A549 (cell line): Measurements from ENCODE around the gene STK35. TPM values are rescaled to one million over a fixed set of nuclear protein-coding genes. Genes with fewer than 3 reads are reported as not detected.

Source experiments
- ATAC-seq, 2 experiments: fragments of 200-7000 bp in 1 of 2; fragments of >200 bp in 1 of 2; cut with Nextera tagmentation in 1 of 2; cut with Tn5 transposase in 1 of 2; 3 replicates each; pipeline versions ENCODE4 v1.8.0 to v1.9.1; 2018 to 2020; ENCODE audit warnings: mild to moderate bottlenecking in 1 of 2, moderate library complexity in 1 of 2
- CTCF ChIA-PET: fragments of 300-600 bp; sonication (Branson Sonifier 250); formaldehyde crosslinking; extraction: SDS; loops from one replicate; lab custom pipeline; 2021; ENCODE audit warnings: antibody characterized with exemption, inconsistent platforms; lab: Yijun Ruan, JAX
- POLR2A ChIA-PET: fragments of 350-600 bp; formaldehyde crosslinking; extraction: SDS; loops from one replicate; lab custom pipeline; 2021; ENCODE audit warnings: antibody characterized with exemption, inconsistent platforms; lab: Yijun Ruan, JAX
- DNase-seq, 2 experiments: peaks; one replicate each; pipeline versions ENCODE4 v3.0.0 to v3.0.0-alpha.2; 2011 to 2016; ENCODE audit warnings: low read depth in 1 of 2, low spot score in 1 of 2
- FAIRE-seq: peaks from 2 replicates; lab custom pipeline; 2011; peaks lifted over from hg19 to GRCh38; lab: Jason Lieb, UNC
- H3K27ac ChIP-seq, 2 experiments: fragments of >200 bp; sonication (Bioruptor Twin); formaldehyde crosslinking; 3 replicates each; pipeline ENCODE4 v1.5.1; 2016 to 2017
- H3K4me1 ChIP-seq: fragments of >200 bp; sonication (Bioruptor Twin); formaldehyde crosslinking; 3 replicates; pipeline ENCODE4 v1.6.1; 2016
- H3K4me2 ChIP-seq: fragments of >200 bp; sonication (Bioruptor Twin); formaldehyde crosslinking; 3 replicates; pipeline ENCODE4 v1.6.1; 2016
- H3K4me3 ChIP-seq: fragments of >200 bp; sonication (Bioruptor Twin); formaldehyde crosslinking; 3 replicates; pipeline ENCODE4 v1.5.1; 2016
- H3K9me3 ChIP-seq: fragments of >200 bp; sonication (Bioruptor Twin); formaldehyde crosslinking; 3 replicates; pipeline ENCODE4 v1.6.1; 2016
- BHLHE40 ChIP-seq: IDR thresholded peaks from 2 replicates; pipeline ENCODE4 v1.6.1; 2012; ENCODE audit warnings: low read depth, low read length, inconsistent platforms
- CBX8 ChIP-seq: fragments of 200-600 bp; sonication (generic); IDR thresholded peaks from 2 replicates; pipeline ENCODE4 v1.6.1; 2016
- CHD2 ChIP-seq: fragments of 150-350 bp; IDR thresholded peaks from 2 replicates; pipeline ENCODE4 v1.6.1; 2014; ENCODE audit warnings: low read length; ENCODE audit not compliant: partially characterized antibody
- E2F6 ChIP-seq: IDR thresholded peaks from 2 replicates; pipeline ENCODE4 v1.6.1; 2012; ENCODE audit warnings: low read depth, borderline replicate concordance
- EHF ChIP-seq: fragments of 250-450 bp; sonication (Bioruptor Pico); IDR thresholded peaks from 2 replicates; pipeline ENCODE4 v1.5.0; 2020; ENCODE audit warnings: mild to moderate bottlenecking
- EP300 ChIP-seq, 2 experiments: fragments of >200 bp; sonication (Bioruptor Twin); formaldehyde crosslinking; IDR thresholded peaks; 2 replicates in 1 of 2; 3 replicates in 1 of 2; pipeline ENCODE4 v1.6.1; 2016 to 2017
- GATA3 ChIP-seq: IDR thresholded peaks from 2 replicates; pipeline ENCODE4 v1.6.1; 2012; ENCODE audit warnings: borderline replicate concordance
- HDAC2 ChIP-seq: fragments of 200-600 bp; sonication (generic); IDR thresholded peaks from 2 replicates; pipeline ENCODE4 v1.6.1; 2016
- HEYL ChIP-seq: fragments of 250-450 bp; sonication (Bioruptor Pico); IDR thresholded peaks from 2 replicates; pipeline ENCODE4 v1.8.0; 2021; ENCODE audit warnings: mild to moderate bottlenecking, moderate library complexity
- HOXB13 ChIP-seq: fragments of 250-450 bp; sonication (Bioruptor Pico); IDR thresholded peaks from 2 replicates; pipeline ENCODE4 v1.5.0; 2020; ENCODE audit warnings: low read depth, mild to moderate bottlenecking, moderate library complexity
- HOXB5 ChIP-seq: fragments of 250-450 bp; sonication (Bioruptor Pico); IDR thresholded peaks from 2 replicates; pipeline ENCODE4 v1.5.0; 2020; ENCODE audit warnings: mild to moderate bottlenecking, moderate library complexity
- JUN ChIP-seq, 2 experiments: fragments of >200 bp; sonication (Bioruptor Twin); formaldehyde crosslinking; IDR thresholded peaks; 2 replicates in 1 of 2; 3 replicates in 1 of 2; pipeline ENCODE4 v1.6.1; 2016 to 2017
- KDM1A ChIP-seq: fragments of 200-600 bp; sonication (generic); IDR thresholded peaks from 2 replicates; pipeline ENCODE4 v1.6.1; 2016; ENCODE audit warnings: low read depth, mild to moderate bottlenecking
- KDM5A ChIP-seq: fragments of 200-600 bp; sonication (generic); IDR thresholded peaks from 2 replicates; pipeline ENCODE4 v1.6.1; 2016; ENCODE audit warnings: antibody characterized with exemption, mild to moderate bottlenecking
- MAFK ChIP-seq: fragments of 450-650 bp; IDR thresholded peaks from 2 replicates; pipeline ENCODE4 v1.6.1; 2014; ENCODE audit not compliant: partially characterized antibody
- MYC ChIP-seq: IDR thresholded peaks from 2 replicates; pipeline ENCODE4 v1.6.1; 2012; ENCODE audit warnings: mild to moderate bottlenecking, inconsistent platforms, low read length, improper control_type of control experiment, borderline replicate concordance
- NFE2L2 ChIP-seq: fragments of 150-350 bp; conservative IDR thresholded peaks from 2 replicates; pipeline ENCODE4 v1.6.1; 2014; ENCODE audit warnings: low read length
- NPAS2 ChIP-seq: fragments of 250-450 bp; sonication (Bioruptor Pico); IDR thresholded peaks from 2 replicates; pipeline ENCODE4 v1.8.0; 2022; ENCODE audit warnings: mild to moderate bottlenecking, moderate library complexity, borderline replicate concordance
- NR3C1 ChIP-seq: fragments of >200 bp; sonication (Bioruptor Twin); formaldehyde crosslinking; IDR thresholded peaks from 3 replicates; pipeline ENCODE4 v1.6.1; 2017
- POLR2A ChIP-seq: IDR thresholded peaks from 2 replicates; pipeline ENCODE4 v1.6.1; 2012; ENCODE audit warnings: mild to moderate bottlenecking, low read length
- RCOR1 ChIP-seq: fragments of 150-350 bp; IDR thresholded peaks from 2 replicates; pipeline ENCODE4 v1.6.1; 2014; ENCODE audit warnings: antibody characterized with exemption, low read length, low read depth
- RNF2 ChIP-seq: fragments of 200-600 bp; sonication (generic); IDR thresholded peaks from 2 replicates; pipeline ENCODE4 v1.6.1; 2016; ENCODE audit warnings: low read depth, mild to moderate bottlenecking, antibody characterized with exemption, moderate library complexity, borderline replicate concordance
- ZFP36 ChIP-seq: fragments of 450-650 bp; IDR thresholded peaks from 2 replicates; pipeline ENCODE4 v1.6.1; 2014; ENCODE audit warnings: borderline replicate concordance; ENCODE audit not compliant: partially characterized antibody
- ZNF302 ChIP-seq: fragments of 250-450 bp; sonication (Bioruptor Pico); IDR thresholded peaks from 2 replicates; pipeline ENCODE4 v1.9.0; 2021; ENCODE audit warnings: inconsistent platforms, mild to moderate bottlenecking, moderate library complexity
- WGBS: methylation state at CpG from one replicate; pipeline ENCODE4 v1.1.6; 2017; ENCODE audit errors: missing lambda C conversion rate; 5-methylcytosine and 5-hydroxymethylcytosine counted together
- polyA plus RNA-seq, 4 experiments: library from polyadenylated mRNA; depleted of rRNA in 3 of 4; stranded (reverse); fragments of >200 nt; fragmentation: RNase III in 1 of 4; extraction: RNeasy Plus Mini Kit Qiagen cat#74134 plus additional on column Dnase treatment in 1 of 4; gene quantifications; 2 replicates in 3 of 4; 3 replicates in 1 of 4; pipeline ENCODE4 v1.2.3, GENCODE V29; 2011 to 2017
- TF ChIP-seq, protein P1 (sequence below): IDR thresholded peaks from 2 replicates; pipeline ENCODE4 v1.6.1; 2012
- TF ChIP-seq, protein P2 (sequence below): fragments of 200-600 bp; sonication (generic); IDR thresholded peaks from 2 replicates; pipeline ENCODE4 v1.6.1; 2016; ENCODE audit warnings: antibody characterized with exemption, mild to moderate bottlenecking, moderate library complexity
- TF ChIP-seq, protein P3 (sequence below): fragments of 250-450 bp; sonication (Bioruptor Pico); IDR thresholded peaks from 2 replicates; pipeline ENCODE4 v1.5.0; 2020; ENCODE audit warnings: low read depth, mild to moderate bottlenecking, moderate library complexity
- TF ChIP-seq, protein P4 (sequence below): fragments of >200 bp; sonication (Bioruptor Twin); formaldehyde crosslinking; IDR thresholded peaks from 2 replicates; pipeline ENCODE4 v1.6.1; 2016
- TF ChIP-seq, protein P5 (sequence below): fragments of 150-350 bp; IDR thresholded peaks from 2 replicates; pipeline ENCODE4 v1.6.1; 2014; ENCODE audit warnings: low read depth, mild to moderate bottlenecking, low read length

STK35 gene
- polyA plus RNA-seq, 2 of the 4 experiments (the other 2 are of a cell fraction) = 9.0 to 10.0 TPM

GRCh38 chr20:2152317-2152716 is 50.7 kb downstream of the STK35 start:
- Histone ChIP-seq H3K4me3 (no peak overlapping the region), H3K4me1 (peaks cover 12% of the 10 kb centered on the region; the same call in 1 of the 3 replicates)
- DNase-seq = no peak
- POLR2A ChIA-PET = no interaction called here
- TF ChIP-seq, protein P1, sequence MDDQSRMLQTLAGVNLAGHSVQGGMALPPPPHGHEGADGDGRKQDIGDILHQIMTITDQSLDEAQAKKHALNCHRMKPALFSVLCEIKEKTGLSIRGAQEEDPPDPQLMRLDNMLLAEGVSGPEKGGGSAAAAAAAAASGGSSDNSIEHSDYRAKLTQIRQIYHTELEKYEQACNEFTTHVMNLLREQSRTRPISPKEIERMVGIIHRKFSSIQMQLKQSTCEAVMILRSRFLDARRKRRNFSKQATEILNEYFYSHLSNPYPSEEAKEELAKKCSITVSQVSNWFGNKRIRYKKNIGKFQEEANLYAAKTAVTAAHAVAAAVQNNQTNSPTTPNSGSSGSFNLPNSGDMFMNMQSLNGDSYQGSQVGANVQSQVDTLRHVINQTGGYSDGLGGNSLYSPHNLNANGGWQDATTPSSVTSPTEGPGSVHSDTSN = no peak
- TF ChIP-seq BHLHE40 (no peak), KDM1A (no peak), HDAC2 (no peak), MAFK (no peak), ZFP36 (no peak), NFE2L2 (no peak)
- TF ChIP-seq, protein P2, sequence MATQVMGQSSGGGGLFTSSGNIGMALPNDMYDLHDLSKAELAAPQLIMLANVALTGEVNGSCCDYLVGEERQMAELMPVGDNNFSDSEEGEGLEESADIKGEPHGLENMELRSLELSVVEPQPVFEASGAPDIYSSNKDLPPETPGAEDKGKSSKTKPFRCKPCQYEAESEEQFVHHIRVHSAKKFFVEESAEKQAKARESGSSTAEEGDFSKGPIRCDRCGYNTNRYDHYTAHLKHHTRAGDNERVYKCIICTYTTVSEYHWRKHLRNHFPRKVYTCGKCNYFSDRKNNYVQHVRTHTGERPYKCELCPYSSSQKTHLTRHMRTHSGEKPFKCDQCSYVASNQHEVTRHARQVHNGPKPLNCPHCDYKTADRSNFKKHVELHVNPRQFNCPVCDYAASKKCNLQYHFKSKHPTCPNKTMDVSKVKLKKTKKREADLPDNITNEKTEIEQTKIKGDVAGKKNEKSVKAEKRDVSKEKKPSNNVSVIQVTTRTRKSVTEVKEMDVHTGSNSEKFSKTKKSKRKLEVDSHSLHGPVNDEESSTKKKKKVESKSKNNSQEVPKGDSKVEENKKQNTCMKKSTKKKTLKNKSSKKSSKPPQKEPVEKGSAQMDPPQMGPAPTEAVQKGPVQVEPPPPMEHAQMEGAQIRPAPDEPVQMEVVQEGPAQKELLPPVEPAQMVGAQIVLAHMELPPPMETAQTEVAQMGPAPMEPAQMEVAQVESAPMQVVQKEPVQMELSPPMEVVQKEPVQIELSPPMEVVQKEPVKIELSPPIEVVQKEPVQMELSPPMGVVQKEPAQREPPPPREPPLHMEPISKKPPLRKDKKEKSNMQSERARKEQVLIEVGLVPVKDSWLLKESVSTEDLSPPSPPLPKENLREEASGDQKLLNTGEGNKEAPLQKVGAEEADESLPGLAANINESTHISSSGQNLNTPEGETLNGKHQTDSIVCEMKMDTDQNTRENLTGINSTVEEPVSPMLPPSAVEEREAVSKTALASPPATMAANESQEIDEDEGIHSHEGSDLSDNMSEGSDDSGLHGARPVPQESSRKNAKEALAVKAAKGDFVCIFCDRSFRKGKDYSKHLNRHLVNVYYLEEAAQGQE = no peak
- TF ChIP-seq, protein P3, sequence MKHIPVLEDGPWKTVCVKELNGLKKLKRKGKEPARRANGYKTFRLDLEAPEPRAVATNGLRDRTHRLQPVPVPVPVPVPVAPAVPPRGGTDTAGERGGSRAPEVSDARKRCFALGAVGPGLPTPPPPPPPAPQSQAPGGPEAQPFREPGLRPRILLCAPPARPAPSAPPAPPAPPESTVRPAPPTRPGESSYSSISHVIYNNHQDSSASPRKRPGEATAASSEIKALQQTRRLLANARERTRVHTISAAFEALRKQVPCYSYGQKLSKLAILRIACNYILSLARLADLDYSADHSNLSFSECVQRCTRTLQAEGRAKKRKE (CRISPR knock-in tag) = no peak
- TF ChIP-seq, protein P4, sequence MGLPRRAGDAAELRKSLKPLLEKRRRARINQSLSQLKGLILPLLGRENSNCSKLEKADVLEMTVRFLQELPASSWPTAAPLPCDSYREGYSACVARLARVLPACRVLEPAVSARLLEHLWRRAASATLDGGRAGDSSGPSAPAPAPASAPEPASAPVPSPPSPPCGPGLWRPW = no peak
- TF ChIP-seq, all 56 proteins: peak for 0
- WGBS = 89% methylated on average over 3 of the region's 3 CpGs
- ATAC-seq (no peak), FAIRE-seq (no peak)
- Histone ChIP-seq H3K27ac (no peak overlapping the region), H3K9me3 (no peaks in the 10 kb centered on the region), H3K4me2 (no peak overlapping the region)
- CTCF ChIA-PET = interaction anchor here (1.0 to 4.3 kb wide), 4 partner anchors 12 to 24 kb away, joined by 3 to 17 read pairs (median 4); no protein-coding TSS in a partner anchor

- CTCF ChIA-PET = interaction anchor here (0.8 to 5.7 kb wide), 5 partner anchors 10 to 147 kb away, joined by 3 to 36 read pairs (median 6); no protein-coding TSS in a partner anchor
- TF ChIP-seq NR3C1 = no peak
- no peak for TF ChIP-seq JUN (IDR thresholded peaks at IDR 0.05)
- TF ChIP-seq POLR2A = no peak
- TF ChIP-seq RNF2 = no peak
- TF ChIP-seq CBX8 = no peak
- TF ChIP-seq GATA3 = no peak
- TF ChIP-seq HEYL = no peak
- TF ChIP-seq NPAS2 = no peak
- TF ChIP-seq, protein P4 = no peak
- TF ChIP-seq CHD2 = no peak
- ATAC-seq (no peak), DNase-seq (no peak), FAIRE-seq (no peak)
- no peak overlapping the region for H3K27ac ChIP-seq
- no peaks in the 10 kb centered on the region for H3K9me3 ChIP-seq
- no peak overlapping the region for H3K4me3 ChIP-seq
- POLR2A ChIA-PET = no interaction called here
- 80% methylated on average over 4 of the region's 4 CpGs for WGBS
- H3K4me2 ChIP-seq = no peak overlapping the region
- peaks cover 12% of the 10 kb centered on the region; the same call in 1 of the 3 replicates for H3K4me1 ChIP-seq
These were observed 51.7 kb downstream of the STK35 start for GRCh38 chr20:2153326-2153725.

DNA sequence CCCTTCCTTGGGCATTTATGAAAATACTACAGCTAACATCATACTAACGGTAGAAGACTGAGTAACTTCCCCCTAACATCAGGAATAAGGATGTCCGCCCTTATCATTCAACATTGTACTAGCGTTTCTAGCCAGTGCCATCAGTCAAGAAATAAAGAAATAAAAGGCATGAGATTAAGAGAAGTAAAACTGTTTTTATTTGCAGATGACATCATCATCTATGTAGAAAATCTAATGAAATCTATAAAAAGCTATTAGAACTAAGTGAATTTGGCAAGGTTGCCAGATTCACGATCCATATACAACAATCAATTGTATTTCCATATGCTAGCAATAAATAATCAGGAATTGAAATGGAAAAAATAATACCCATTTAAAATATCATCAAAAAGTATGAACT is 54.6 kb downstream of the STK35 start:
- Histone ChIP-seq H3K27ac (no peak overlapping the region), H3K4me2 (no peak overlapping the region), H3K4me1 (peaks cover 6% of the 10 kb centered on the region; the same call in 1 of the 3 replicates), H3K4me3 (no peak overlapping the region), H3K9me3 (no peaks in the 10 kb centered on the region)
- POLR2A ChIA-PET = no interaction called here
- FAIRE-seq (no peak), DNase-seq (no peak), ATAC-seq (no peak)
- CTCF ChIA-PET = interaction anchor here (0.7 to 5.7 kb wide), 5 partner anchors 17 to 379 kb away, joined by 3 to 36 read pairs (median 5); no protein-coding TSS in a partner anchor
- WGBS = 96% methylated on average over 4 of the region's 4 CpGs
- TF ChIP-seq MYC = no peak
- TF ChIP-seq ZFP36 = no peak
- TF ChIP-seq HDAC2 = no peak
- TF ChIP-seq ZNF302 (CRISPR knock-in tag) = no peak
- no peak for TF ChIP-seq HOXB13 (CRISPR knock-in tag)
- no peak for TF ChIP-seq RCOR1
- no peak for TF ChIP-seq HEYL
- no peak for TF ChIP-seq CBX8
- TF ChIP-seq EHF (CRISPR knock-in tag) = no peak
- no peak for TF ChIP-seq HOXB5
- no peak for TF ChIP-seq E2F6
- no peak for TF ChIP-seq KDM5A
- no peak for TF ChIP-seq EP300 (IDR thresholded peaks at IDR 0.05)
- TF ChIP-seq, protein P5, sequence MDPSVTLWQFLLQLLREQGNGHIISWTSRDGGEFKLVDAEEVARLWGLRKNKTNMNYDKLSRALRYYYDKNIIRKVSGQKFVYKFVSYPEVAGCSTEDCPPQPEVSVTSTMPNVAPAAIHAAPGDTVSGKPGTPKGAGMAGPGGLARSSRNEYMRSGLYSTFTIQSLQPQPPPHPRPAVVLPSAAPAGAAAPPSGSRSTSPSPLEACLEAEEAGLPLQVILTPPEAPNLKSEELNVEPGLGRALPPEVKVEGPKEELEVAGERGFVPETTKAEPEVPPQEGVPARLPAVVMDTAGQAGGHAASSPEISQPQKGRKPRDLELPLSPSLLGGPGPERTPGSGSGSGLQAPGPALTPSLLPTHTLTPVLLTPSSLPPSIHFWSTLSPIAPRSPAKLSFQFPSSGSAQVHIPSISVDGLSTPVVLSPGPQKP = no peak
